Brain microvascular endothelial cell (primary cell): ENCODE measurements around the gene CYS1.

Experiments
- DNase-seq: peaks from one replicate; pipeline ENCODE4 v3.0.0-alpha.2; 2020
- H3K27ac ChIP-seq: fragments of 250-450 bp; sonication (Bioruptor Pico); 2 replicates; pipeline ENCODE4 v1.5.1; 2020; ENCODE audit warnings: mild to moderate bottlenecking, moderate library complexity
- H3K27me3 ChIP-seq: fragments of 250-450 bp; sonication (Bioruptor Pico); replicated peaks from 2 replicates; pipeline ENCODE4 v1.5.1; 2020; ENCODE audit warnings: mild to moderate bottlenecking
- H3K36me3 ChIP-seq: fragments of 250-450 bp; sonication (Bioruptor Pico); replicated peaks from 2 replicates; pipeline ENCODE4 v1.5.1; 2020; ENCODE audit warnings: mild to moderate bottlenecking
- H3K4me3 ChIP-seq: 2 replicates; pipeline ENCODE4 v1.5.1; 2011; ENCODE audit warnings: low read depth, mild to moderate bottlenecking, control low read depth, low read length, moderate library complexity
- in situ Hi-C: cut with HindIII; loops from 2 replicates; pipeline ENCODE4 v1.10.0; 2017; ENCODE audit warnings: low sequenced_read_pairs, low pct_ligation_motif_present
- TF ChIP-seq, protein P1 (sequence below): IDR thresholded peaks from 2 replicates; pipeline ENCODE4 v1.5.1; 2011; ENCODE audit warnings: low read depth, mild to moderate bottlenecking, moderate library complexity, low read length, control low read depth, inconsistent platforms; ENCODE audit errors: missing control alignments

CYS1 gene

DNA sequence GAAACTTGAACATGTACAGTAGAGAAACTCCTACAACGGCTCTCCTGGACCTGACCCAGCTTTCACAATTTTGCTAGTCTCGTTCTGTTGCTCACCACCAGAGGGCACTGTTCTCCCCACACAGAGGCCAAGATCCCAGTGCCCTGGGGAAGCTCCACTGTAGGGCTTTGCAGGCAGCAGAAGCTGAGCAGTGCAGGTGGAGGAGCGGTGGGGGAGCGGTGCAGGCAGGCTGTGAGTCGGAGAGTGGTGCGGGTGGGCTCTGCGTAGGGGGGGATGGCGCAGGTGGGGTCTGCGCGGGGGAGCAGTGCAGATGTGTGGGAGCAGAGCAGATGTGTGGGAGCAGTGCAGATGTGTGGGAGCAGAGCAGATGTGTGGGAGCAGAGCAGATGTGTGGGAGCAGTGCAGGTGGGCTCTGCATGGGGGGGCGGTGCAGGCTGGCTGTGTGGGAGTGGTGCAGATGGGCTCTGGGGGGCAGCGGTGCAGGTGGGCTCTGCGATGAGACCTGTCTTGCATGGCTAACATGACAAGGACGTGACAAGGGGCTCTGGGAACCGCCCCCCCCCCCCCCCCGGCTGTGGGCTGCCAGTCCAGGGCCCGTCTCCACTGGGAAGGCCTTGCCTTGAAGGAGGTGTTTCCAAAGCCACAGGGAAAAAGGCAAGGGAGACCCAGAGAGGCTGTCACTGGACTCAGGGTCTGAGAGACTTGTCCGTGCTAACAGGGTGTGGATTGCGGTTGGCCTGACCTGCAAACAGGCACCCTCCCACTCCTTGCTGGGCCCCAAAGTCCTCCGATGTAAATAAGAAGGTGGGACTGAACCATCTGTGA, 7.3 kb downstream of the CYS1 start:
- H3K27ac ChIP-seq = no peak overlapping the region
- in situ Hi-C loops = no loop called here
- peaks cover 21% of the 10 kb centered on the region for H3K27me3 ChIP-seq
- no peaks in the 10 kb centered on the region for H3K36me3 ChIP-seq
- TF ChIP-seq, protein P1, sequence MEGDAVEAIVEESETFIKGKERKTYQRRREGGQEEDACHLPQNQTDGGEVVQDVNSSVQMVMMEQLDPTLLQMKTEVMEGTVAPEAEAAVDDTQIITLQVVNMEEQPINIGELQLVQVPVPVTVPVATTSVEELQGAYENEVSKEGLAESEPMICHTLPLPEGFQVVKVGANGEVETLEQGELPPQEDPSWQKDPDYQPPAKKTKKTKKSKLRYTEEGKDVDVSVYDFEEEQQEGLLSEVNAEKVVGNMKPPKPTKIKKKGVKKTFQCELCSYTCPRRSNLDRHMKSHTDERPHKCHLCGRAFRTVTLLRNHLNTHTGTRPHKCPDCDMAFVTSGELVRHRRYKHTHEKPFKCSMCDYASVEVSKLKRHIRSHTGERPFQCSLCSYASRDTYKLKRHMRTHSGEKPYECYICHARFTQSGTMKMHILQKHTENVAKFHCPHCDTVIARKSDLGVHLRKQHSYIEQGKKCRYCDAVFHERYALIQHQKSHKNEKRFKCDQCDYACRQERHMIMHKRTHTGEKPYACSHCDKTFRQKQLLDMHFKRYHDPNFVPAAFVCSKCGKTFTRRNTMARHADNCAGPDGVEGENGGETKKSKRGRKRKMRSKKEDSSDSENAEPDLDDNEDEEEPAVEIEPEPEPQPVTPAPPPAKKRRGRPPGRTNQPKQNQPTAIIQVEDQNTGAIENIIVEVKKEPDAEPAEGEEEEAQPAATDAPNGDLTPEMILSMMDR = peak; percentile 92
- no peak overlapping the region for H3K4me3 ChIP-seq
- peak; percentile 76 for DNase-seq

DNA sequence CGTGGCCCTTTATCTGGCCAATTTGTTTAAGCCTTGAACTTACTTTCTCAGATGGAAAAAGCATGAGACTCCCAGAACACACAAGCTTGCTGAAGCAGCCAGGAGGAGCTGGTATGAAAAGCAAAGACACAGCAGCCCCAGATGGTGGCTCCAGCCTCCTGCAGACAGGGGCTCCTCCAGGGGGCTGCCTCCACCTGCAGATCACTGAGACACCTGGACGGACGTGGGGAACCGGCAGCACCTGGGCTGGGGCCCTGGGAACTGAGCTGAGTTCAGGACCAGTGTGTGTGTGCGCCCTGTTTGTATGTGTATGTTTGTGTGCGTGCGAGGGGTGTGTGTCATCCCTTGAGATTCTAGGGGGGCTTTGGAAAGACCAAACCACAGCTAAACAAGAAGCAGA, 8.6 kb downstream of the CYS1 start:
- Histone ChIP-seq H3K36me3 (no peaks in the 10 kb centered on the region), H3K27ac (no peak overlapping the region), H3K27me3 (peaks cover 10% of the 10 kb centered on the region), H3K4me3 (no peak overlapping the region)
- TF ChIP-seq, protein P1 = no peak
- DNase-seq = no peak
- in situ Hi-C loops = no loop called here

DNA sequence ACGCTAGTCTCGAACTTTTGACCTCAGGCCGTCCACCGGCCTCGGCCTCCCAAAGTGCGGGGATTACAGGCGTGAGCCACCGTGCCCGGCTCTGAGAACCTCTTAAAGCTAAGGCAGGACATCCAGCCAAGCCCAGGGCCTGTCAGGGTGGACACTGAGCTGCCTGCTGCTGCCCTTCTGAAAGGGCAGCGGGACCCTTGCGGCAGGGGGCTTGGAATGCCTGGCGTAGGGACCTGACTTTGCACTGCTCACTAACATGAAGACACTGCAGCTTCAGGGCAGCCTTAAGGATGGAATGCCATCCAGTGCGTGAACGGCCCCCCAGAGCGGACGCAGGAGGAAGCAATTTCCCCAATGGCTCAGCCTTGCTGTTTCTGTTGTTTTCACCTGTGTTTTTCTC, 9.0 kb downstream of the CYS1 start:
- H3K4me3 ChIP-seq = no peak overlapping the region
- TF ChIP-seq, protein P1 = no peak
- H3K27ac ChIP-seq = no peak overlapping the region
- in situ Hi-C loops = no loop called here
- peaks cover 6% of the 10 kb centered on the region for H3K27me3 ChIP-seq
- H3K36me3 ChIP-seq = no peaks in the 10 kb centered on the region
- no peak for DNase-seq

DNA sequence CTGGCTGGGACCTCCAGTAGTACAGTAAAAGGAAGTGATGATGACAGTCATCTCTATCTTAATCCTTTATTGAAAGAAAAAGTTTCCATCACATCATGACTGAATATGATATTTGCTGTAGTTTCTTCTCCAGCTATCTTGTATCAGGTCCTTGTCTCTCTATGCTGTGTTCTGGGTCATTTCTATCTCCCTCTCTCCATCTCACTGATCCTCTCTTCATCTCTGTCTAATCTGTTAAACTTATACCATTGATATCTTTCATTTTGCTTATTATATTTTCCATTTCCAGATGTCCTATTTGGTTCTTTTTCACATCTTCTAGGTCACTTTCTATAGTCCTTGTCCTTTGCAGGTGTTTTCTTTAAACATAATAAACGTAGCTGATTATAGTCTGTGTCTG, 12.3 kb downstream of the CYS1 start:
- in situ Hi-C loops = no loop called here
- no peak for DNase-seq
- no peak overlapping the region for H3K27ac ChIP-seq
- H3K36me3 ChIP-seq = no peaks in the 10 kb centered on the region
- H3K4me3 ChIP-seq = no peak overlapping the region
- TF ChIP-seq, protein P1 = no peak
- no peaks in the 10 kb centered on the region for H3K27me3 ChIP-seq

DNA sequence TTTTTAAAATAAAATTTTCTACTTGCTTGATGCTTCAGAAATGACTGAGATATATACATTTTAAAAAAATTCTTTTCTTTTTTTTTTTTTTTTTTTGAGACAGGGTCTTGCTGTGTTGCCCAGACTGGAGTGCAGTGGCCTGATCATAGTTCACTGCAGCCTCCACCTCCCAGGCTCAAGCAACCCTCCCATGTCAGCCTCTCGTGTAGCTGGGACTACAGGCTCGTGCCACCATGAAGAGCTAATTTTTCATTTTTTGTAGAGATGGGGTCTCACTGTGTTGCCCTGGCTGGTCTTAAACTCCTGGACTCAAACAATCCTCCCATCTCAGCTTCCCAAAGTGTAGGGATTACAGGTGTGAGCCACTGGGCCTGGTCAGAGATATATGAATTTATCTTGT, 12.9 kb downstream of the CYS1 start:
- TF ChIP-seq, protein P1 = no peak
- Histone ChIP-seq H3K4me3 (no peak overlapping the region), H3K27me3 (no peaks in the 10 kb centered on the region), H3K36me3 (no peaks in the 10 kb centered on the region), H3K27ac (no peak overlapping the region)
- in situ Hi-C loops = no loop called here
- DNase-seq = no peak

DNA sequence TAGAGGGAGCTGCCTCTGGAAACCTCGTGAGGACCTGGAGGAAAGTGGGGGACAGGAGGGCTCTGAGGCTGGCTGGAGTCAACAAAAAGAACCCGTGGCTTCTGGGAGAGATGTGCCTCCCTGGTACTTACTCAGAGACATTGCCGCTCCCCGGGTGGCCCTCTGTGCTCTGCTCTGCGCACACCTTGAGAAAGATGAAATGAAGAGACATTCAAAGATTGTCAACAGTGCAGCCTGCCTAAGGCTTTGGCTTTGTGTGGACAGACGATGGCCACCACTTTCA, 14.5 kb downstream of the CYS1 start:
- no peak for DNase-seq
- no peak overlapping the region for H3K4me3 ChIP-seq
- no peak overlapping the region for H3K27ac ChIP-seq
- H3K27me3 ChIP-seq = no peaks in the 10 kb centered on the region
- H3K36me3 ChIP-seq = no peaks in the 10 kb centered on the region
- TF ChIP-seq, protein P1 = no peak
- in situ Hi-C loops = no loop called here
